H1 (cell line): ENCODE data around the gene GPC4. TPM values are rescaled to one million over a fixed set of nuclear protein-coding genes. Genes with fewer than 3 reads are reported as not detected.
A peak's percentile ranks its signal among the peaks of the same experiment; 100 is the strongest.

Experiments used
- CTCF ChIA-PET: fragments of 300-600 bp; sonication (Branson Sonifier 250); formaldehyde crosslinking; loops from one replicate; lab custom pipeline; 2021; ENCODE audit not compliant: partially characterized antibody; lab: Charles Lee
- POLR2A ChIA-PET: fragments of 300-600 bp; sonication (Branson Sonifier 250); formaldehyde crosslinking; loops from one replicate; lab custom pipeline; 2021; ENCODE audit warnings: inconsistent platforms; ENCODE audit not compliant: partially characterized antibody; lab: Charles Lee
- DNase-seq, 2 experiments: peaks; one replicate each; pipeline versions ENCODE4 v3.0.0 to v3.0.0-alpha.2; 2010 to 2022; ENCODE audit warnings: low spot score in 2 of 2, low read depth in 1 of 2, mixed read lengths in 1 of 2
- FAIRE-seq: peaks from 2 replicates; lab custom pipeline; 2011; peaks lifted over from hg19 to GRCh38; lab: Jason Lieb, UNC
- H2AFZ ChIP-seq: 2 replicates; pipeline ENCODE4 v1.8.1; 2012; ENCODE audit warnings: low read length, inconsistent platforms
- H2AK5ac ChIP-seq: 2 replicates; pipeline ENCODE4 v1.6.1; 2013; ENCODE audit warnings: low read depth, low read length
- H2BK120ac ChIP-seq: replicated peaks from 2 replicates; pipeline ENCODE3; 2013; ENCODE audit warnings: low read depth, low read length, inconsistent platforms
- H2BK12ac ChIP-seq: 2 replicates; pipeline ENCODE4 v1.6.1; 2013; ENCODE audit warnings: low read depth, low read length
- H2BK15ac ChIP-seq: 2 replicates; pipeline ENCODE4 v1.6.1; 2013; ENCODE audit warnings: low read length
- H2BK20ac ChIP-seq: 2 replicates; pipeline ENCODE4 v1.6.1; 2013; ENCODE audit warnings: low read length
- H2BK5ac ChIP-seq: 2 replicates; pipeline ENCODE4 v1.6.1; 2013; ENCODE audit warnings: low read depth, low read length
- H3K14ac ChIP-seq: 2 replicates; pipeline ENCODE4 v1.6.1; 2013; ENCODE audit warnings: inconsistent platforms; ENCODE audit not compliant: insufficient read length
- H3K18ac ChIP-seq: 2 replicates; pipeline ENCODE4 v1.6.1; 2013; ENCODE audit warnings: low read length; ENCODE audit errors: extremely low read depth
- H3K23ac ChIP-seq: 2 replicates; pipeline ENCODE4 v1.6.1; 2013; ENCODE audit warnings: inconsistent platforms; ENCODE audit not compliant: insufficient read length
- H3K23me2 ChIP-seq: 2 replicates; pipeline ENCODE4 v1.6.1; 2013; ENCODE audit warnings: low read depth, low read length
- H3K27ac ChIP-seq: 2 replicates; pipeline ENCODE4 v1.6.1; 2011; ENCODE audit warnings: low read depth, low read length, inconsistent platforms
- H3K27me3 ChIP-seq, 4 experiments: replicated peaks in 1 of 4; 1 replicate in 1 of 4; 2 replicates in 3 of 4; pipeline versions ENCODE4 v1.6.1 to v1.8.1; 2011 to 2013; ENCODE audit warnings: low read length in 3 of 4, mild to moderate bottlenecking in 3 of 4, inconsistent platforms in 2 of 4, mixed read lengths in 2 of 4, moderate library complexity in 1 of 4; ENCODE audit not compliant: control insufficient read depth in 3 of 4, insufficient read depth in 3 of 4; ENCODE audit errors: extremely low read depth in 1 of 4
- H3K36me3 ChIP-seq, 4 experiments: 2 replicates each; pipeline versions ENCODE4 v1.6.1 to v1.8.1; 2011 to 2013; ENCODE audit warnings: mild to moderate bottlenecking in 4 of 4, low read length in 3 of 4, moderate library complexity in 2 of 4, control low read depth in 1 of 4, inconsistent platforms in 1 of 4; ENCODE audit not compliant: insufficient read depth in 4 of 4, control insufficient read depth in 2 of 4
- H3K4ac ChIP-seq: replicated peaks from 2 replicates; pipeline ENCODE3; 2013; ENCODE audit warnings: low read length, low read depth, mixed read lengths, inconsistent platforms; ENCODE audit not compliant: insufficient read length
- H3K4me1 ChIP-seq, 4 experiments: replicated peaks in 1 of 4; 1 replicate in 1 of 4; 2 replicates in 3 of 4; pipeline versions ENCODE4 v1.6.1 to v1.8.1; 2011 to 2013; ENCODE audit warnings: low read length in 3 of 4, inconsistent platforms in 2 of 4, mixed read lengths in 1 of 4; ENCODE audit not compliant: insufficient read depth in 4 of 4, control insufficient read depth in 3 of 4
- H3K4me2 ChIP-seq, 2 experiments: 2 replicates each; pipeline versions ENCODE4 v1.6.1 to v1.8.1; 2011 to 2013; ENCODE audit warnings: low read depth in 2 of 2, low read length in 2 of 2, control low read depth in 1 of 2, inconsistent platforms in 1 of 2, mild to moderate bottlenecking in 1 of 2; ENCODE audit not compliant: insufficient read depth in 1 of 2
- H3K4me3 ChIP-seq, 4 experiments: fragments of 200-600, 300-600 bp in 1 of 4; sonication (generic), shearing (Covaris generic), sonication (Bioruptor Twin) in 1 of 4; 2 replicates each; pipeline versions ENCODE4 v1.5.1 to v1.8.1; 2011 to 2016; ENCODE audit warnings: low read length in 4 of 4, low read depth in 3 of 4, control low read depth in 2 of 4, inconsistent platforms in 2 of 4, mild to moderate bottlenecking in 2 of 4, mixed read lengths in 1 of 4, moderate library complexity in 1 of 4; ENCODE audit not compliant: insufficient read depth in 2 of 4; ENCODE audit errors: extremely low read depth in 1 of 4
- H3K56ac ChIP-seq: replicated peaks from 2 replicates; pipeline ENCODE3; 2013; ENCODE audit warnings: low read depth, mild to moderate bottlenecking, mixed read lengths, low read length, inconsistent platforms; ENCODE audit not compliant: insufficient read length
- H3K79me1 ChIP-seq: 2 replicates; pipeline ENCODE4 v1.6.1; 2013; ENCODE audit warnings: low read depth, low read length, control low read depth
- H3K79me2 ChIP-seq, 2 experiments: 2 replicates each; pipeline versions ENCODE4 v1.6.1 to v1.8.1; 2012 to 2013; ENCODE audit warnings: low read length in 2 of 2, mild to moderate bottlenecking in 2 of 2, inconsistent platforms in 1 of 2; ENCODE audit not compliant: insufficient read depth in 2 of 2, control insufficient read depth in 1 of 2
- H3K9ac ChIP-seq, 4 experiments: replicated peaks in 1 of 4; 1 replicate in 1 of 4; 2 replicates in 3 of 4; pipeline versions ENCODE4 v1.6.1 to v1.8.1; 2011 to 2013; ENCODE audit warnings: low read depth in 3 of 4, low read length in 3 of 4, control low read depth in 2 of 4, mild to moderate bottlenecking in 2 of 4, moderate library complexity in 2 of 4, inconsistent platforms in 1 of 4; ENCODE audit errors: extremely low read depth in 1 of 4
- H3K9me3 ChIP-seq, 2 experiments: 2 replicates each; pipeline versions ENCODE4 v1.6.1 to v1.8.1; 2012 to 2013; ENCODE audit warnings: mild to moderate bottlenecking in 2 of 2, moderate library complexity in 2 of 2, control low read depth in 1 of 2, inconsistent platforms in 1 of 2, low read depth in 1 of 2, low read length in 1 of 2, mixed read lengths in 1 of 2; ENCODE audit not compliant: insufficient read depth in 2 of 2
- H4K20me1 ChIP-seq, 2 experiments: replicated peaks in 1 of 2; 2 replicates each; pipeline versions ENCODE3 to v1.8.1; 2011 to 2013; ENCODE audit warnings: inconsistent platforms in 2 of 2, low read length in 2 of 2, mild to moderate bottlenecking in 1 of 2; ENCODE audit not compliant: insufficient read depth in 2 of 2, control insufficient read depth in 1 of 2
- H4K5ac ChIP-seq: 2 replicates; pipeline ENCODE4 v1.6.1; 2013; ENCODE audit warnings: low read length, low read depth, mixed read lengths, inconsistent platforms; ENCODE audit not compliant: insufficient read length
- H4K8ac ChIP-seq: 2 replicates; pipeline ENCODE4 v1.8.0; 2013; ENCODE audit warnings: mild to moderate bottlenecking, moderate library complexity, low read length, inconsistent platforms; ENCODE audit not compliant: insufficient read depth; ENCODE audit errors: extremely low read depth
- H4K91ac ChIP-seq: replicated peaks from 2 replicates; pipeline ENCODE3; 2013; ENCODE audit warnings: low read length, mixed read lengths, inconsistent platforms; ENCODE audit not compliant: insufficient read length
- BACH1 ChIP-seq: IDR thresholded peaks from 2 replicates; pipeline ENCODE4 v1.6.1; 2012; ENCODE audit warnings: low read length, improper control_type of control experiment
- POLR2A ChIP-seq, 2 experiments: IDR thresholded peaks; 1 replicate in 1 of 2; 2 replicates in 1 of 2; pipeline ENCODE4 v1.6.1; 2011; ENCODE audit warnings: low read depth in 2 of 2, low read length in 2 of 2, mild to moderate bottlenecking in 2 of 2; ENCODE audit errors: control extremely low read depth in 1 of 2
- WGBS, 2 experiments: shearing (Covaris generic) in 1 of 2; methylation state at CpG; one replicate each; pipeline versions ENCODE4 v1.1.6 to v1.1.7; 2013 to 2015; ENCODE audit warnings: low lambda C conversion rate in 2 of 2, mixed read lengths in 2 of 2, inconsistent platforms in 1 of 2, low coverage in 1 of 2, missing lambda C conversion rate in 1 of 2; ENCODE audit not compliant: insufficient replicate concordance in 2 of 2, insufficient coverage in 1 of 2, insufficient read length in 1 of 2; ENCODE audit errors: extremely low coverage in 1 of 2, missing lambda C conversion rate in 1 of 2; 5-methylcytosine and 5-hydroxymethylcytosine counted together
- polyA plus RNA-seq, 7 experiments: library from polyadenylated mRNA; depleted of rRNA in 3 of 7; stranded (reverse) in 5 of 7; unstranded in 2 of 7; fragments of >200 nt in 5 of 7; fragments of 200-250 nt in 2 of 7; gene quantifications; 1 replicate in 5 of 7; 2 replicates in 1 of 7; 4 replicates in 1 of 7; pipeline versions ENCODE4 v1.2.1 to v1.2.3, GENCODE V29; 2011 to 2013; ENCODE audit warnings: missing spikeins in 2 of 7, mixed read lengths in 2 of 7
- total RNA-seq: library from RNA; stranded (reverse); fragmentation: NEBNext Ultra II Directional; extraction: Animal tissue kit (Norgen Biotek cat#: 25700); gene quantifications from 2 replicates; pipeline ENCODE4 v1.2.1, GENCODE V29; 2021

Gene GPC4
- total and polyA plus RNA-seq, 2 of the 8 experiments (the other 6 are each of a cell fraction or from before 2014, with no cell fraction given): 46.8 to 230 TPM

- no peaks in the 10 kb centered on the region for H3K36me3 ChIP-seq
- no peak overlapping the region for H3K4ac ChIP-seq
- H3K14ac ChIP-seq: no peak overlapping the region
- no peak overlapping the region for H4K91ac ChIP-seq
- H2AFZ ChIP-seq: no peak overlapping the region
- H3K79me1 ChIP-seq: no peaks in the 10 kb centered on the region
- no peak overlapping the region for H4K5ac ChIP-seq
- no peak overlapping the region for H2BK20ac ChIP-seq
- no peaks in the 10 kb centered on the region for H3K27me3 ChIP-seq
- no peak overlapping the region for H3K27ac ChIP-seq
- TF ChIP-seq BACH1 (no peak), POLR2A (IDR thresholded peaks at IDR 0.05; ENCODE audit: control extremely low read depth in 1 of 2, low read depth in 2 of 2, low read length in 2 of 2) (peak in 1 of 2 experiments; percentile 27; a peak in 2 of 3 replicates)
- no peak overlapping the region for H2BK15ac ChIP-seq
- no peak for FAIRE-seq
- no peak overlapping the region for H3K9ac ChIP-seq
- ChIA-PET CTCF (interaction anchor here (0.6 to 2.1 kb wide), 2 partner anchors 26 to 205 kb away, joined by 3 to 4 read pairs; no protein-coding TSS in a partner anchor), POLR2A (no interaction called here)
- no peak overlapping the region for H2AK5ac ChIP-seq
- H3K4me3 ChIP-seq: no peak overlapping the region
- no peak overlapping the region for H2BK120ac ChIP-seq
- no peak overlapping the region for H3K56ac ChIP-seq
- no peak overlapping the region for H3K23ac ChIP-seq
- H4K20me1 ChIP-seq: no peaks in the 10 kb centered on the region
- H2BK5ac ChIP-seq: no peak overlapping the region
- no peak overlapping the region for H3K4me2 ChIP-seq
- H2BK12ac ChIP-seq: no peak overlapping the region
- H3K18ac ChIP-seq: no peak overlapping the region
- H3K23me2 ChIP-seq: no peaks in the 10 kb centered on the region
- no peaks in the 10 kb centered on the region for H3K9me3 ChIP-seq
- DNase-seq: no peak
- no peaks in the 10 kb centered on the region for H3K79me2 ChIP-seq
- 89% methylated on average over 4 of the region's 4 CpGs; no CpG with 5 or more reads in 1 of the 2 experiments for WGBS, 2 experiments
- H4K8ac ChIP-seq: no peak overlapping the region
- H3K4me1 ChIP-seq: no peaks in the 10 kb centered on the region
Observed at GRCh38 chrX:133290076-133290475, 125.2 kb downstream of the GPC4 start.
